Measurements from ENCODE around the gene USP9Y.
"Not testable (repeated sequence)": the region's sequence is repeated elsewhere in the genome, so short reads cannot be mapped to it uniquely, and the experiment has no call there.

USP9Y gene, protein sequence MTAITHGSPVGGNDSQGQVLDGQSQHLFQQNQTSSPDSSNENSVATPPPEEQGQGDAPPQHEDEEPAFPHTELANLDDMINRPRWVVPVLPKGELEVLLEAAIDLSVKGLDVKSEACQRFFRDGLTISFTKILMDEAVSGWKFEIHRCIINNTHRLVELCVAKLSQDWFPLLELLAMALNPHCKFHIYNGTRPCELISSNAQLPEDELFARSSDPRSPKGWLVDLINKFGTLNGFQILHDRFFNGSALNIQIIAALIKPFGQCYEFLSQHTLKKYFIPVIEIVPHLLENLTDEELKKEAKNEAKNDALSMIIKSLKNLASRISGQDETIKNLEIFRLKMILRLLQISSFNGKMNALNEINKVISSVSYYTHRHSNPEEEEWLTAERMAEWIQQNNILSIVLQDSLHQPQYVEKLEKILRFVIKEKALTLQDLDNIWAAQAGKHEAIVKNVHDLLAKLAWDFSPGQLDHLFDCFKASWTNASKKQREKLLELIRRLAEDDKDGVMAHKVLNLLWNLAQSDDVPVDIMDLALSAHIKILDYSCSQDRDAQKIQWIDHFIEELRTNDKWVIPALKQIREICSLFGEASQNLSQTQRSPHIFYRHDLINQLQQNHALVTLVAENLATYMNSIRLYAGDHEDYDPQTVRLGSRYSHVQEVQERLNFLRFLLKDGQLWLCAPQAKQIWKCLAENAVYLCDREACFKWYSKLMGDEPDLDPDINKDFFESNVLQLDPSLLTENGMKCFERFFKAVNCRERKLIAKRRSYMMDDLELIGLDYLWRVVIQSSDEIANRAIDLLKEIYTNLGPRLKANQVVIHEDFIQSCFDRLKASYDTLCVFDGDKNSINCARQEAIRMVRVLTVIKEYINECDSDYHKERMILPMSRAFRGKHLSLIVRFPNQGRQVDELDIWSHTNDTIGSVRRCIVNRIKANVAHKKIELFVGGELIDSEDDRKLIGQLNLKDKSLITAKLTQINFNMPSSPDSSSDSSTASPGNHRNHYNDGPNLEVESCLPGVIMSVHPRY (N-terminal part only)

DNA sequence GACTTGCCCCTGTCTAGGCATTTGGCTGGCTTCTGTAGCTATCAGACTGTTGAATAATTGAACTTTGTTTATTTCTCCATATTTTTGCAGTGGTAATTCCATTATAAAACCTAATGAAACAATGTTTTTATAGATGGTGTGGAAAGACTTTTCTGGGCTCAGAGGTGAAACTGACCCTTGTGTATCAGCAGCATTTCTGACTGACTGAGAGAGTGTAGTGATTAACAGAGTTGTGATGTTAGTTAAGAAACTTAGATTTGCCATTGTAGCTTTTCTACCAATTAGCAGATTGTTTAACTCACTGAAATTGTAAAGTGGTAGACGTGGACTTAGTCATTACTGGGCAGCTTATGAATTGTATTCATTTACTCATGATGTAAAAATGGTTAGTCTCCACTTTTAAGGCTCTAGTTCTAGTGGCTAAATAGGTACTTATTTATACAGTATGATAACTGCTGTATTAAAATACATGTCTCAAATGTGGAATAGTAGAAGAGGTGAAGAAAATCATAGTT, at the start of gene USP9Y:
TSS of gene USP9Y (plus strand) at position 51 of the 515 bp plus-strand sequence. CDS start 8,217 bp downstream, outside the sequence.
- DNase-seq (ENCODE audit: low read depth in 4 of 4, low spot score in 1 of 4), result no peak

GRCh38 chrY:12651621-12652036, 49.4 kb upstream of the USP9Y start:
- no peak for DNase-seq (ENCODE audit: low read depth in 4 of 4, low spot score in 1 of 4)

DNA sequence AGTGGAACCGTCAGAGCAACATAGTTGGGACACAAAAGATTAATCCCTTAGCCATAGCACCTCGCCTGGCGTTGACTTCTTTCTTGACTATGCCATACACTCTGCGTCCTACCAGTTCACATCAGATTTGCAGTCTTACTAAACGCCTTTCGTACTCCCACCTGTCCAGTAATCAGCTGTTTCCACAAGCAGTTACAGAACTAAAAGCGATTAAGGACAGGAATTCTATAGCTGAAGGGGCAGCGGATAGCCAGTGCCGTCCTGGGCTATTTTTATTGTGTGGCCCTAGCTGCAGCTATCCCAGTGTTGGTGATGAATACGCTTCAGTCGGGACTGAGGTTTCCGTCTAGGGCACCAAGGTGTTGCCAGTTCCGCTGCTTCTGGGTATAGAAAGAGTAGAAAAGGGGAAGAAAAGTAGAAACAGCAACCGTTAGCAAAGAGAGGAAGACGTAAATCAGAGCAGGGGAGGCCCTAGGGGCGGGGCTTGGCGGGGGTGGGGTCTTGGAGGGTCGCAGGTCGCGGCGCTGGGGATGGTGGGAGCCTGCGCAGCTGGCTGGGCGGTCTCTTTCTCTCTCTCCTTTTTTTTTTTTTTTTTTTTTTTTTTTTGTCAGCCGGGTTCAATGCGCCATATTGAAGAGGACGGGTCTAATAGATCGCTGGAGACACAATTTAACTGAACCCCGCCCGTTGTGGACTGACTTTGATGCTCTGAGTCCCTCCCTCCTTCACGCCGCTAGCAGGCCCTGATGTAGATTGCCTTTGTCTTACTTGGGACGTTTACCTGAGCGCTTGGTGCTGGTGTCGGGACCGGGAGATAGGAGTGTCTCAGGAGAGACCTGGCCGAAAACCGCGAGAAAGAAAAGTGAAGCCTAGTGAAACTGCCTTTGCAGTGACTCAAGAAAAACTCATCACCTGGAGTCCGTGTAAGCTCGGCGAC, 39.0 kb upstream of the USP9Y start:
- DNase-seq (ENCODE audit: low read depth in 4 of 4, low spot score in 1 of 4), result peak in 3 of 4 experiments; percentile 34 to 61 (median 53)

- DNase-seq (ENCODE audit: low read depth in 4 of 4, low spot score in 1 of 4), result peak in 1 of 4 experiments; percentile 15
Observed at GRCh38 chrY:12662745-12663591, 38.1 kb upstream of the USP9Y start.

DNA sequence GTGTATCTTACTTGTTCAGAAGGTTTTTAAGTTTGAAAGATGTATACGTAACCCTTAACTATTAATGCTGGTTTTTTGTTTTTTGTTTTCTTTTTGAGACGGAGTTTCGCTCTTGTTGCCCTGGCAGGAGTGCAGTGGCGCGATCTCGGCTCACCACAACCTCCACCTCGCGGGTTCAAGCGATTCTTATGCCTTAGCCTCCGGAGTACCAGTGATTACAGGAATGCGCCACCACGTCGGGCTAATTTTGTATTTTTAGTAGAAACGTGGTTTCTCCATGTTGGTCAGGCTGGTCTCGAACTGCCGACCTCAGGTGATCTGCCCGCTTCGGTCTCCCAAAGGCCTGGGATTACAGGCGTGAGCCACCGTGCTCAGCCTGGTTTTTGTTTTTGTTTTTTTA, 37.2 kb upstream of the USP9Y start:
- DNase-seq (ENCODE audit: low read depth in 4 of 4, low spot score in 1 of 4), result not testable (repeated sequence)

DNA sequence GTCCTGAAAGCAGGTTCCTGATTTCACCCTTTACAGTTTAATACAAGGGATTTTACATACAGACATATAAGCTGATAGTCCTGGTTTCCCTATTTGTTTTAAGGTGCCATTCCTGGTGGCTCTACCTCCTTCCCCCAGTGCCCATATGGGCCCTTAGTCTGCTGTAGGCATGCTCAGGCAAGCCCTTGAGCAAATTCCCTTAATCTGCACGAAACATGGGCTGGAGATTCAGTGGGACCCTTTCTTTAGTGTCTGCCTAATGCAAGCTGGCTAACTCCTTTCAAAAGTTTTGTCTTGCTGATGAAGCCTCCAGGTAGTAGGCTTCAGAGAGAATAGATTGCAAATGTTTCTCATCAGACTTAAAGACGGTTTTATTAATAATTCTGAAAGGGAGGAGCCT, 22.9 kb upstream of the USP9Y start:
- DNase-seq (ENCODE audit: low read depth in 4 of 4, low spot score in 1 of 4), result no peak

DNA sequence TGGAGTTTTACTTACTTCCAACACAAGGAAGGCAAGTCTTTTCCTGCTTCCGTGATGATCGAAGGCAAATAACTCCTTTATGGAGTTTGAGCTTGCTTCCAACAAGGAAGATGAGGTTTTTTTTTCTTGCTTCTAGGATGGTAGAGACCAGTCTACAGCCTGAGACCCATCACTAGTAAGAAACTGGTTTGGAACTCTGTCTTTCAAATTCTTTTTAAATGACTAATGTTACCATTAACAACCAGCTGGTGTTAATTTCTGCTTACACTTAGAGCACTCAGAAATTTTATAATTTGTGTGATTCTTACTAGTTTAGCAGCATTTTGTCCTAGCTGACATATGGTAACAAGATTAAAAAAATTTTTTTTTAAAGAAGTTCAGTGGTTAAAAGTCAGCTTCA, 19.5 kb upstream of the USP9Y start:
- DNase-seq (ENCODE audit: low read depth in 4 of 4, low spot score in 1 of 4), result no peak

DNA sequence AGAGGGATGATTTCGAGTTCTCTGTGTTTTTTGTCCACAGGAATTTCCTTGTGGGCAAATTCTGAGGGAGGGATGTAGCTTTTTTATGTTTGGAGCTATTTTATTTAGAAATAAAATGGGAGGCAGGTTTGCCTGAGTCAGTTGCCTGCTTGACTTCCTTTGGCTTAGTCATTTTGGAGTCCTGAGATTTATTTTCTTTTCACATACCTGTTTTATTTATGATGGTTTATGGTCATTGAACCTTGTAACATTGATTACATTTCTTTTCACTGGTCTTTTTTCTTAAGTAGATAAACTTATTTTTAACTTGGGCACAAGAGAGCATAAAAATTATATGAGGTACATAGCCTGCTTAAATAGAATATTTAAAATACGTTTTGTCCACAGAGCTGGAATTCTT, 12.7 kb upstream of the USP9Y start:
- no peak for DNase-seq (ENCODE audit: low read depth in 4 of 4, low spot score in 1 of 4)

DNA sequence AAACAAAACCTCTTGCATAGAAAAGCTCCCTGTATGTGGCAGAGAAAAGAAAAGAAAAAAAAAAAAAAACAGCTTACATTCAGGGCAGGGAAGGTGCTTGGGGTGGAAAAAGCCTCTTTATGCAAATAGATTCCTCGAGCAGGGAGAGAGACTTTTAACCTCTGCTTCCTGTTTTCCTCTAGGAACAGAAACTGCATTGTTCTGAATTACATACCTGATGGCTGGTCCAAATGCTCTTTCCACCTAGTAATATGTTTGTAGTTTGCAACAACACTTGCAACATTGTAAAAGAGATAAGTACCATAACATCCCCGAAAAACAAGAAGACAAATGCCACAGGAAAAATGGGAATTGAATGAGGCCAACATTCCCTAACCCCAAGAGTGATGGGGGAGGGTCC, 944 bp upstream of the USP9Y start:
- no peak for DNase-seq (ENCODE audit: low read depth in 4 of 4, low spot score in 1 of 4)

- DNase-seq (ENCODE audit: low read depth in 4 of 4, low spot score in 1 of 4), result no peak
Observed at GRCh38 chrY:12702174-12702573, 1.1 kb downstream of the USP9Y start.

DNA sequence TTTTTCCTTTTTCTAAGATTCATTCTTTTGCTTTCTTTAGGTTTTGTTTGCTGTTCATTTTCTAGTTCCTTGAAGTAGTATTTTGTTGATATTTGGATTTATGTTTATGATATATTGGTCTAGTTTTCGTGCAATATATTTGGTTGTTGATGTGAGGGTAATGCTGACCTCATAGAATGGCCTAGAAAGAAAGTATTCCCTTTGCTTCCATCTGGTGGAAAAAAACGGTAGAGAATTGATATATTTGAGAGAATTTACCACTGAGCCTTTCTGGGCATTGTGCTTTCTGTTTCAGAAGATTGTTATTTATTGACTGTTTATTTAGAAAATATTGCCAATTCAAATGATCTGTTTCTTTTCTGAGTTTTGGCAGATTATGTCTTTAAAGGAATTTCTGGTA, 9.4 kb downstream of the USP9Y start:
- DNase-seq (ENCODE audit: low read depth in 4 of 4, low spot score in 1 of 4), result no peak

GRCh38 chrY:12715376-12715775, 14.3 kb downstream of the USP9Y start:
- DNase-seq (ENCODE audit: low read depth in 4 of 4, low spot score in 1 of 4), result no peak

DNA sequence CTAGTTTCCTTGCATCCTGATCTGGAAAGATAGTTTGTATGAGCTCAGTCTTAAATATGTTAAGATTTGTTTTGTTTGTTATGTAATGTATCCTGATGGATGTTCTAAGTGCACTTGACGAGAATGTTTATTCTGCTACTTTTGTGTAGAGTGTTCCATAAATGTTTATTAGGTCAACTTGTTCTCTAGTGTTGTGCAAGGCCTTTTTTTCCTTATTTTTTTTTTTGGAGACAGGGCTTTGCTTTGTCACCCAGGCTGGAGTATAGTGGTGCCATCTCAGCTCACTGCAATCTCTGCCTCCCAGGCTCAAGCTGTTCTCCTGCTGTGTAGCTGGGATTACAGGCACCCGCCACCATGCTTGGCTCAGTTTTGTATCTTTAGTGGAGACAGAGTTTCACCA, 28.7 kb downstream of the USP9Y start:
- DNase-seq (ENCODE audit: low read depth in 4 of 4, low spot score in 1 of 4), result no peak

GRCh38 chrY:12733625-12734024, 32.6 kb downstream of the USP9Y start:
- peak in 3 of 4 experiments; percentile 5 to 27 (median 14) for DNase-seq (ENCODE audit: low read depth in 4 of 4, low spot score in 1 of 4)

- DNase-seq (ENCODE audit: low read depth in 4 of 4, low spot score in 1 of 4), result no peak
Observed at GRCh38 chrY:12734051-12734450, 33.0 kb downstream of the USP9Y start.

- no peak for DNase-seq (ENCODE audit: low read depth in 4 of 4, low spot score in 1 of 4)
Observed at GRCh38 chrY:12741414-12741813, 40.4 kb downstream of the USP9Y start.

- no peak for DNase-seq (ENCODE audit: low read depth in 4 of 4, low spot score in 1 of 4)
Observed at GRCh38 chrY:12742725-12743124, 41.7 kb downstream of the USP9Y start.

- DNase-seq (ENCODE audit: low read depth in 4 of 4, low spot score in 1 of 4), result no peak
Observed at GRCh38 chrY:12744091-12744490, 43.1 kb downstream of the USP9Y start.

DNA sequence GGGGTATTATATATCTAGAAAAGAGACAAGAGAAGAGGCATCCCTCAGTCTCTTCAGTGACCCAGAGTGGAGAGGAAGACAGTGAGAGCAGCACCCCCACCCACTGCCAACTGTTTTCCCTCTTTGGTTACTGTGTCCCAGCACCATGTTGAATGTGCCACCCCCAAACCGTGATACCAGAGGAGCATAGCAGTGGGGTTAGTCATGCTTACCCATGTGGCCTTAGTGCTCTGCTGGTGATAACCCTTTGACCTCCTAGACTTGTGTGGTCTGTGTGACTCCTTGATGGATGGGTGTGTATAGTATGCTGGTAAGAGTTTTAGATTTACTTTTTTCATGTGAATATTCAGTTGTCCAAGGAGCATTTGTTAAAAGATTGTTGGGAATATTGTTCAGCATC, 48.3 kb downstream of the USP9Y start:
- no peak for DNase-seq (ENCODE audit: low read depth in 4 of 4, low spot score in 1 of 4)

DNA sequence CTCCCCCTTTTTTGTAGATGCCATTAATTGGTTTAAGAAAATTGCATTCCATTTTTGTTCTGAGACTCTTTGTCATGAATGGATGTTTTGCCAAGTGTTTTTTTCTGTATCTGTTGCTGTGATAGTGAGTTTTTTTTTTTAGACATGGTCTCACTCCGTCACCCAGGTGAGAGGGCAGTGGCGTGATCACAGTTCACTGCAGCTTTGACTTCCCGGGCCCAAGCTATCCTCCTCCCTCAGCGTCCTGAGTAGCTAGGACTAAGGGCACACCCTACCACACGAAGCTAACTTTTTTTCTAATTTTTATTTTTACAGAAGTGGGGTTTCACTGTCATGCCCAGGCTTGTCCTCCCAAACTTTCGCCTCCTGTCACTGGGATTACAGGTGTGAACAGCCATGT, 51.8 kb downstream of the USP9Y start:
- no peak for DNase-seq (ENCODE audit: low read depth in 4 of 4, low spot score in 1 of 4)

Measured in stimulated activated CD4-positive, alpha-beta T cell treated with anti-CD3 and anti-CD28 coated beads, Interleukin-1b, Interleukin-23, amount 100 ng/mL, for 24 hours (primary cell).